ENCODE data around the gene MKS1.

MKS1 gene

GRCh38 chr17:58200024-58200633 is 18.9 kb downstream of the MKS1 start:
- peak; percentile 32 to 46 (median 41) for DNase-seq (ENCODE audit: low read depth in 3 of 3)

- no peak for DNase-seq (ENCODE audit: low read depth in 3 of 3)
Observed at GRCh38 chr17:58196610-58197009, 22.4 kb downstream of the MKS1 start.

- DNase-seq (ENCODE audit: low read depth in 3 of 3), result no peak
Observed at GRCh38 chr17:58195518-58196123, 23.4 kb downstream of the MKS1 start.

GRCh38 chr17:58193641-58194255 is 25.3 kb downstream of the MKS1 start:
- DNase-seq (ENCODE audit: low read depth in 3 of 3), result no peak

GRCh38 chr17:58192612-58193011 is 26.4 kb downstream of the MKS1 start, which contains the start of gene EPX:
TSS of gene EPX (plus strand) at chr17:58192726. CDS start at chr17:58192847, 121 bp downstream.
- DNase-seq (ENCODE audit: low read depth in 3 of 3), result no peak

- no peak for DNase-seq (ENCODE audit: low read depth in 3 of 3)
Observed at GRCh38 chr17:58191241-58191896, 27.7 kb downstream of the MKS1 start.

GRCh38 chr17:58189436-58190146 is 29.5 kb downstream of the MKS1 start:
- DNase-seq (ENCODE audit: low read depth in 3 of 3), result no peak

GRCh38 chr17:58187675-58188074 is 31.4 kb downstream of the MKS1 start:
- DNase-seq (ENCODE audit: low read depth in 3 of 3), result no peak

GRCh38 chr17:58187063-58187462 is 32.0 kb downstream of the MKS1 start:
- DNase-seq (ENCODE audit: low read depth in 3 of 3), result no peak

GRCh38 chr17:58186591-58186990 is 32.5 kb downstream of the MKS1 start:
- DNase-seq (ENCODE audit: low read depth in 3 of 3), result no peak

- no peak for DNase-seq (ENCODE audit: low read depth in 3 of 3)
Observed at GRCh38 chr17:58184986-58185761, 33.9 kb downstream of the MKS1 start.

GRCh38 chr17:58184308-58184985 is 34.6 kb downstream of the MKS1 start:
- DNase-seq (ENCODE audit: low read depth in 3 of 3), result no peak

- no peak for DNase-seq (ENCODE audit: low read depth in 3 of 3)
Observed at GRCh38 chr17:58183514-58183913, 35.5 kb downstream of the MKS1 start.

- no peak for DNase-seq (ENCODE audit: low read depth in 3 of 3)
Observed at GRCh38 chr17:58181796-58182195, 37.3 kb downstream of the MKS1 start.

- no peak for DNase-seq (ENCODE audit: low read depth in 3 of 3)
Observed at GRCh38 chr17:58176200-58176599, 42.9 kb downstream of the MKS1 start.

GRCh38 chr17:58174871-58175270 is 44.2 kb downstream of the MKS1 start:
- no peak for DNase-seq (ENCODE audit: low read depth in 3 of 3)

- peak in 2 of 3 donors; percentile 15 to 18 for DNase-seq (ENCODE audit: low read depth in 3 of 3)
Observed at GRCh38 chr17:58172369-58173071, 46.5 kb downstream of the MKS1 start.

GRCh38 chr17:58170622-58171021 is 48.4 kb downstream of the MKS1 start:
- no peak for DNase-seq (ENCODE audit: low read depth in 3 of 3)

- no peak for DNase-seq (ENCODE audit: low read depth in 3 of 3)
Observed at GRCh38 chr17:58166682-58167081, 52.4 kb downstream of the MKS1 start, which contains the start of gene OR4D2. TSS of gene OR4D2 (plus strand) at chr17:58166982. CDS start at chr17:58169656, 2,674 bp downstream.

- DNase-seq (ENCODE audit: low read depth in 3 of 3), result no peak
Observed at GRCh38 chr17:58165981-58166380, 53.1 kb downstream of the MKS1 start.

All from stimulated activated CD4-positive, alpha-beta T cell treated with anti-CD3 and anti-CD28 coated beads, TNF-alpha, amount 100 ng/mL, for 48 hours (primary cell).